Prostate gland (tissue), 2 donors: ENCODE results near the gene TAS1R3. TPM values are rescaled to one million over a fixed set of nuclear protein-coding genes. Genes with fewer than 3 reads are reported as not detected.
"Not testable (repeated sequence)": the region's sequence is repeated elsewhere in the genome, so short reads cannot be mapped to it uniquely, and the experiment has no call there.

Source experiments
- DNase-seq: peaks from one replicate; pipeline ENCODE4 v3.0.0-alpha.2; 2019; ENCODE audit warnings: low spot score
- H3K27ac ChIP-seq, 2 donors: fragments of 200-600 bp; sonication (generic); 2 replicates each; pipeline ENCODE4 v1.5.1; 2017 to 2019
- H3K27me3 ChIP-seq: fragments of 200-600 bp; sonication (generic); replicated peaks from 2 replicates; pipeline ENCODE4 v1.5.1; 2019; ENCODE audit not compliant: insufficient read depth
- H3K36me3 ChIP-seq, 2 donors: fragments of 200-600 bp; sonication (generic); 1 replicate in 1 of 2; 2 replicates in 1 of 2; pipeline versions ENCODE4 v1.5.1 to v1.8.1; 2017 to 2019
- H3K4me1 ChIP-seq: fragments of 200-600 bp; sonication (generic); replicated peaks from 2 replicates; pipeline ENCODE4 v1.5.1; 2019
- H3K4me3 ChIP-seq, 2 donors: fragments of 200-600 bp; sonication (generic); 2 replicates each; pipeline ENCODE4 v1.5.1; 2017 to 2019
- H3K9me3 ChIP-seq: fragments of 200-600 bp; sonication (generic); 2 replicates; pipeline ENCODE4 v1.5.1; 2017
- CTCF ChIP-seq, 4 experiments: fragments of 200-600 bp in 2 of 4; fragments of 450-650 bp in 2 of 4; sonication (generic) in 2 of 4; IDR thresholded peaks; 1 replicate in 3 of 4; 2 replicates in 1 of 4; pipeline ENCODE4 v1.5.1; 2016 to 2019; ENCODE audit warnings: antibody characterized with exemption in 4 of 4, mild to moderate bottlenecking in 2 of 4, moderate library complexity in 2 of 4
- POLR2A ChIP-seq: fragments of 450-650 bp; IDR thresholded peaks from one replicate; pipeline ENCODE4 v1.6.1; 2016; ENCODE audit warnings: antibody characterized with exemption, mild to moderate bottlenecking
- POLR2AphosphoS5 ChIP-seq: sonication (generic); formaldehyde crosslinking; IDR thresholded peaks from one replicate; pipeline ENCODE4 v1.6.1; 2017; ENCODE audit warnings: antibody characterized with exemption
- WGBS: methylation state at CpG from one replicate; pipeline ENCODE4 v1.1.5; 2018; 5-methylcytosine and 5-hydroxymethylcytosine counted together
- intact Hi-C: fragments of 100-400 bp; cut with DNase I; formaldehyde crosslinking; loops from one replicate; pipeline ENCODE4 v1.14.2; 2022
- total RNA-seq, 2 donors: library from RNA; depleted of rRNA; stranded (reverse); fragments of >200 nt; gene quantifications; one replicate each; pipeline ENCODE4 v1.1.0, GENCODE V29; 2016

TAS1R3 gene
- total RNA-seq, 2 donors from 2014 or later: 0.80 TPM; not detected in 1

GRCh38 chr1:1313500-1314236 is 17.4 kb upstream of the TAS1R3 start:
- intact Hi-C loops: no loop called here
- H3K4me3 ChIP-seq: no peak overlapping the region
- no peaks in the 10 kb centered on the region for H3K9me3 ChIP-seq
- H3K27me3 ChIP-seq: no peaks in the 10 kb centered on the region
- H3K27ac ChIP-seq: no peak overlapping the region
- WGBS: 85% methylated on average over 28 of the region's 37 CpGs
- peaks cover 23% of the 10 kb centered on the region for H3K4me1 ChIP-seq
- TF ChIP-seq CTCF (IDR thresholded peaks at IDR 0.05) (no peak), POLR2AphosphoS5 (no peak), POLR2A (no peak)
- DNase-seq: no peak
- peaks cover 0 to 33% of the 10 kb centered on the region in 2 donors for H3K36me3 ChIP-seq

- no peak overlapping the region for H3K27ac ChIP-seq
- no peaks in the 10 kb centered on the region for H3K9me3 ChIP-seq
- intact Hi-C loops: no loop called here
- peaks cover 0 to 38% of the 10 kb centered on the region in 2 donors for H3K36me3 ChIP-seq
- H3K4me1 ChIP-seq: peaks cover 25% of the 10 kb centered on the region
- 87% methylated on average over 15 of the region's 15 CpGs for WGBS
- TF ChIP-seq POLR2A (no peak), CTCF (IDR thresholded peaks at IDR 0.05) (no peak), POLR2AphosphoS5 (no peak)
- no peak for DNase-seq
- H3K4me3 ChIP-seq: no peak overlapping the region
- no peaks in the 10 kb centered on the region for H3K27me3 ChIP-seq
Observed at GRCh38 chr1:1314237-1314586, 16.9 kb upstream of the TAS1R3 start.

GRCh38 chr1:1314678-1315335 is 16.3 kb upstream of the TAS1R3 start:
- no peak overlapping the region for H3K4me3 ChIP-seq
- no peak for TF ChIP-seq CTCF (IDR thresholded peaks at IDR 0.05)
- no peak for TF ChIP-seq POLR2A
- no peak for TF ChIP-seq POLR2AphosphoS5
- 91% methylated on average over 23 of the region's 23 CpGs for WGBS
- H3K4me1 ChIP-seq: peaks cover 19% of the 10 kb centered on the region
- no peak for DNase-seq
- intact Hi-C loops: no loop called here
- no peaks in the 10 kb centered on the region for H3K9me3 ChIP-seq
- no peaks in the 10 kb centered on the region for H3K27me3 ChIP-seq
- no peak overlapping the region for H3K27ac ChIP-seq
- peaks cover 0 to 39% of the 10 kb centered on the region in 2 donors for H3K36me3 ChIP-seq

- H3K4me1 ChIP-seq: peaks cover 12% of the 10 kb centered on the region
- H3K27ac ChIP-seq: no peak overlapping the region
- intact Hi-C loops: no loop called here
- no peaks in the 10 kb centered on the region for H3K9me3 ChIP-seq
- 52% methylated on average over 15 of the region's 26 CpGs for WGBS
- TF ChIP-seq POLR2A (no peak), POLR2AphosphoS5 (no peak), CTCF (IDR thresholded peaks at IDR 0.05) (no peak)
- H3K4me3 ChIP-seq: no peak overlapping the region
- DNase-seq: no peak
- H3K36me3 ChIP-seq: peaks cover 0 to 39% of the 10 kb centered on the region in 2 donors
- no peaks in the 10 kb centered on the region for H3K27me3 ChIP-seq
Observed at GRCh38 chr1:1315435-1315954, 15.6 kb upstream of the TAS1R3 start.

GRCh38 chr1:1316199-1316598 is 14.9 kb upstream of the TAS1R3 start:
- DNase-seq, H3K27ac ChIP-seq, intact Hi-C loops, H3K4me3 ChIP-seq, H3K27me3 ChIP-seq, H3K9me3 ChIP-seq: not testable (repeated sequence)
- H3K4me1 ChIP-seq: peaks cover 12% of the 10 kb centered on the region
- peaks cover 0 to 36% of the 10 kb centered on the region in 2 donors for H3K36me3 ChIP-seq
- 86% methylated on average over 8 of the region's 8 CpGs for WGBS
